OCI-M1 (cell line): ENCODE measurements around the gene TOM1L2.
"Not testable (repeated sequence)": the region's sequence is repeated elsewhere in the genome, so short reads cannot be mapped to it uniquely, and the experiment has no call there.

Experiments
- DNase-seq: peaks from one replicate; lab custom pipeline; 2025; lab: John Stamatoyannopoulos, UW

The TOM1L2 gene

GRCh38 chr17:17819111-17819510 is 153.1 kb downstream of the TOM1L2 start:
- DNase-seq: no peak

- no peak for DNase-seq
These were observed 154.1 kb downstream of the TOM1L2 start for GRCh38 chr17:17818088-17818526.

- no peak for DNase-seq
These were observed 154.7 kb downstream of the TOM1L2 start for GRCh38 chr17:17817552-17817947.

GRCh38 chr17:17816831-17817551 is 155.2 kb downstream of the TOM1L2 start:
- no peak for DNase-seq

GRCh38 chr17:17816240-17816814 is 155.9 kb downstream of the TOM1L2 start:
- no peak for DNase-seq

GRCh38 chr17:17815436-17816200 is 156.6 kb downstream of the TOM1L2 start:
- DNase-seq: no peak

GRCh38 chr17:17815062-17815406 is 157.2 kb downstream of the TOM1L2 start:
- DNase-seq: no peak

- DNase-seq: no peak
These were observed 157.8 kb downstream of the TOM1L2 start for GRCh38 chr17:17814162-17815061.

- DNase-seq: no peak
These were observed 158.5 kb downstream of the TOM1L2 start for GRCh38 chr17:17813725-17814095.

GRCh38 chr17:17813055-17813724 is 159.0 kb downstream of the TOM1L2 start:
- no peak for DNase-seq

GRCh38 chr17:17812211-17813054 is 159.8 kb downstream of the TOM1L2 start:
- DNase-seq: peak; percentile 36

GRCh38 chr17:17811381-17812210 is 160.6 kb downstream of the TOM1L2 start:
- no peak for DNase-seq

GRCh38 chr17:17810895-17811248 is 161.3 kb downstream of the TOM1L2 start:
- no peak for DNase-seq

- no peak for DNase-seq
These were observed 161.9 kb downstream of the TOM1L2 start for GRCh38 chr17:17810084-17810894.

- no peak for DNase-seq
These were observed 162.6 kb downstream of the TOM1L2 start for GRCh38 chr17:17809531-17810083.

- DNase-seq: no peak
These were observed 163.3 kb downstream of the TOM1L2 start for GRCh38 chr17:17808706-17809432.

- not testable (repeated sequence) for DNase-seq
These were observed 164.0 kb downstream of the TOM1L2 start for GRCh38 chr17:17808200-17808599.

- DNase-seq: no peak
These were observed 164.8 kb downstream of the TOM1L2 start for GRCh38 chr17:17807440-17807839.
